ENCODE measurements around the gene UCK2.

DNA sequence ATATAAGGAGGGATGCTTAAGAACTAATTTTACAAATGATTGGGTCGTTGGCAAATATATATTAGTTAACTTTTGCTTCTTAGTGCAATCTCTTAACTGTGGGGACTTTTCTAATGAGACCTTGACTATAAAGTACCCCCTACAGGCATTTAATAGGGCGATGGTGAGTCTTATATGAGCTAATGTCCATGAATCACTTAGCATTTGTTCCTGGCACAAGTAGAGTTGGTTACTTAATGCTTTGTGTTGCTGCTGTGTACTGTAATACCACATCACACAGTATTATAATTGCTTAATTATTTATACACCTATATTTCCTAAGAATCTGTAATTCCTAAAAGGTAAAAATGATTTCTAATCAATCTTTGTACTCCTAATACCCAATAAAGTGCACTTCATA, 33.5 kb upstream of the UCK2 start:
- TF ChIP-seq, protein P1, sequence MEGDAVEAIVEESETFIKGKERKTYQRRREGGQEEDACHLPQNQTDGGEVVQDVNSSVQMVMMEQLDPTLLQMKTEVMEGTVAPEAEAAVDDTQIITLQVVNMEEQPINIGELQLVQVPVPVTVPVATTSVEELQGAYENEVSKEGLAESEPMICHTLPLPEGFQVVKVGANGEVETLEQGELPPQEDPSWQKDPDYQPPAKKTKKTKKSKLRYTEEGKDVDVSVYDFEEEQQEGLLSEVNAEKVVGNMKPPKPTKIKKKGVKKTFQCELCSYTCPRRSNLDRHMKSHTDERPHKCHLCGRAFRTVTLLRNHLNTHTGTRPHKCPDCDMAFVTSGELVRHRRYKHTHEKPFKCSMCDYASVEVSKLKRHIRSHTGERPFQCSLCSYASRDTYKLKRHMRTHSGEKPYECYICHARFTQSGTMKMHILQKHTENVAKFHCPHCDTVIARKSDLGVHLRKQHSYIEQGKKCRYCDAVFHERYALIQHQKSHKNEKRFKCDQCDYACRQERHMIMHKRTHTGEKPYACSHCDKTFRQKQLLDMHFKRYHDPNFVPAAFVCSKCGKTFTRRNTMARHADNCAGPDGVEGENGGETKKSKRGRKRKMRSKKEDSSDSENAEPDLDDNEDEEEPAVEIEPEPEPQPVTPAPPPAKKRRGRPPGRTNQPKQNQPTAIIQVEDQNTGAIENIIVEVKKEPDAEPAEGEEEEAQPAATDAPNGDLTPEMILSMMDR (IDR thresholded peaks at IDR 0.05; ENCODE audit: low read depth, low read length) = no peak
- no peak for TF ChIP-seq EZH2phosphoT487 (IDR thresholded peaks at IDR 0.05; ENCODE audit: low read depth)
